Caco-2 (cell line): ENCODE data around the gene SIRT6. TPM values are rescaled to one million over a fixed set of nuclear protein-coding genes. Genes with fewer than 3 reads are reported as not detected.

Source experiments
- BruUV-seq: library from RNA; stranded (reverse); fragments of 400-500 nt; replicated peaks from 2 replicates; lab custom pipeline; 2021; lab: Mats Ljungman, UMichigan
- CTCF ChIA-PET: fragments of 300-600 bp; sonication (Branson Sonifier 250); formaldehyde crosslinking; loops from one replicate; lab custom pipeline; 2022; ENCODE audit warnings: antibody characterized with exemption; lab: Charles Lee
- POLR2A ChIA-PET: fragments of 300-600 bp; sonication (Branson Sonifier 250); formaldehyde crosslinking; loops from one replicate; lab custom pipeline; 2022; ENCODE audit warnings: antibody characterized with exemption; lab: Charles Lee
- DNase-seq, 2 experiments: peaks; one replicate each; pipeline versions ENCODE4 v3.0.0 to v3.0.0-alpha.2; 2020 to 2022
- H3K27me3 ChIP-seq: replicated peaks from 2 replicates; pipeline ENCODE4 v1.6.0; 2011; ENCODE audit warnings: low read length; ENCODE audit not compliant: control insufficient read depth, insufficient read depth
- H3K36me3 ChIP-seq: 2 replicates; pipeline ENCODE4 v1.5.1; 2011; ENCODE audit warnings: low read length; ENCODE audit not compliant: control insufficient read depth, insufficient read depth
- H3K4me1 ChIP-seq: fragments of 250-450 bp; sonication (Bioruptor Pico); 2 replicates; pipeline ENCODE4 v1.5.1; 2020; ENCODE audit warnings: mild to moderate bottlenecking
- H3K4me3 ChIP-seq: 2 replicates; pipeline ENCODE4 v1.5.1; 2011; ENCODE audit warnings: low read depth, mild to moderate bottlenecking, control low read depth, low read length
- H3K9me3 ChIP-seq: fragments of 250-450 bp; sonication (Bioruptor Pico); 2 replicates; pipeline ENCODE4 v1.5.1; 2020; ENCODE audit warnings: mild to moderate bottlenecking, moderate library complexity
- H3K27ac Mint-ChIP-seq: one replicate; pipeline ENCODE4 v1.8.0; 2022; ENCODE audit warnings: mixed read lengths; ENCODE audit not compliant: unreplicated experiment
- H3K27me3 Mint-ChIP-seq: one replicate; pipeline ENCODE4 v1.8.0; 2022; ENCODE audit warnings: mixed read lengths; ENCODE audit not compliant: insufficient read depth, unreplicated experiment
- H3K36me3 Mint-ChIP-seq: one replicate; pipeline ENCODE4 v1.8.0; 2022; ENCODE audit warnings: mild to moderate bottlenecking, mixed read lengths; ENCODE audit not compliant: insufficient read depth, unreplicated experiment
- H3K4me1 Mint-ChIP-seq: one replicate; pipeline ENCODE4 v1.8.0; 2022; ENCODE audit warnings: low read depth, mixed read lengths; ENCODE audit not compliant: unreplicated experiment
- H3K4me3 Mint-ChIP-seq: one replicate; pipeline ENCODE4 v1.8.0; 2022; ENCODE audit warnings: mild to moderate bottlenecking, moderate library complexity, mixed read lengths; ENCODE audit not compliant: unreplicated experiment
- H3K9me3 Mint-ChIP-seq: one replicate; pipeline ENCODE4 v1.8.0; 2022; ENCODE audit warnings: mixed read lengths; ENCODE audit not compliant: unreplicated experiment
- intact Hi-C: fragments of 100-400 bp; cut with micrococcal nuclease; formaldehyde crosslinking; loops from one replicate; pipeline ENCODE4 v1.10.0; 2022; ENCODE audit not compliant: unreplicated experiment
- total RNA-seq: library from RNA; stranded (reverse); gene quantifications from 2 replicates; pipeline ENCODE4 v1.2.3, GENCODE V29; 2022
- TF ChIP-seq, protein P1 (sequence below), 2 experiments: fragments of 200-600 bp in 1 of 2; IDR thresholded peaks; 1 replicate in 1 of 2; 2 replicates in 1 of 2; pipeline versions ENCODE4 v1.5.1 to v1.8.0; 2011 to 2022; ENCODE audit warnings: antibody characterized with exemption in 1 of 2, control low read depth in 1 of 2, inconsistent platforms in 1 of 2, low read depth in 1 of 2, low read length in 1 of 2, mild to moderate bottlenecking in 1 of 2, moderate library complexity in 1 of 2; ENCODE audit not compliant: insufficient read depth in 1 of 2, severe bottlenecking in 1 of 2, unreplicated experiment in 1 of 2

SIRT6 gene
- total RNA-seq, 1 experiment from 2014 or later = 18.2 TPM

GRCh38 chr19:4187313-4188122 lies 5.2 kb upstream of the SIRT6 start:
- DNase-seq = no peak
- no peaks in the 10 kb centered on the region for H3K9me3 ChIP-seq
- ChIA-PET POLR2A (no interaction called here), CTCF (interaction anchor here (1.1 kb wide), 1 partner anchor 269 kb away, joined by 3 read pairs; no protein-coding TSS in a partner anchor)
- TF ChIP-seq, protein P1, sequence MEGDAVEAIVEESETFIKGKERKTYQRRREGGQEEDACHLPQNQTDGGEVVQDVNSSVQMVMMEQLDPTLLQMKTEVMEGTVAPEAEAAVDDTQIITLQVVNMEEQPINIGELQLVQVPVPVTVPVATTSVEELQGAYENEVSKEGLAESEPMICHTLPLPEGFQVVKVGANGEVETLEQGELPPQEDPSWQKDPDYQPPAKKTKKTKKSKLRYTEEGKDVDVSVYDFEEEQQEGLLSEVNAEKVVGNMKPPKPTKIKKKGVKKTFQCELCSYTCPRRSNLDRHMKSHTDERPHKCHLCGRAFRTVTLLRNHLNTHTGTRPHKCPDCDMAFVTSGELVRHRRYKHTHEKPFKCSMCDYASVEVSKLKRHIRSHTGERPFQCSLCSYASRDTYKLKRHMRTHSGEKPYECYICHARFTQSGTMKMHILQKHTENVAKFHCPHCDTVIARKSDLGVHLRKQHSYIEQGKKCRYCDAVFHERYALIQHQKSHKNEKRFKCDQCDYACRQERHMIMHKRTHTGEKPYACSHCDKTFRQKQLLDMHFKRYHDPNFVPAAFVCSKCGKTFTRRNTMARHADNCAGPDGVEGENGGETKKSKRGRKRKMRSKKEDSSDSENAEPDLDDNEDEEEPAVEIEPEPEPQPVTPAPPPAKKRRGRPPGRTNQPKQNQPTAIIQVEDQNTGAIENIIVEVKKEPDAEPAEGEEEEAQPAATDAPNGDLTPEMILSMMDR (IDR thresholded peaks at IDR 0.05; ENCODE audit: insufficient read depth in 1 of 2, low read depth in 1 of 2, low read length in 1 of 2, severe bottlenecking in 1 of 2, unreplicated experiment in 1 of 2) = no peak
- Mint-ChIP-seq H3K27me3 (no peaks in the 10 kb centered on the region), H3K9me3 (no peaks in the 10 kb centered on the region), H3K27ac (no peak overlapping the region), H3K4me3 (no peak overlapping the region), H3K4me1 (no peaks in the 10 kb centered on the region), H3K36me3 (peaks cover 1% of the 10 kb centered on the region)
- intact Hi-C loops = no loop called here
- no peaks in the 10 kb centered on the region for H3K36me3 ChIP-seq
- no TSS peak for BruUV-seq
- no peak overlapping the region for H3K4me3 ChIP-seq
- no peaks in the 10 kb centered on the region for H3K27me3 ChIP-seq
- no peaks in the 10 kb centered on the region for H3K4me1 ChIP-seq

GRCh38 chr19:4186087-4186993 lies 4.0 kb upstream of the SIRT6 start:
- no peaks in the 10 kb centered on the region for H3K27me3 Mint-ChIP-seq
- TF ChIP-seq, protein P1 (IDR thresholded peaks at IDR 0.05; ENCODE audit: insufficient read depth in 1 of 2, low read depth in 1 of 2, low read length in 1 of 2, severe bottlenecking in 1 of 2, unreplicated experiment in 1 of 2) = peak; percentile 72 to 87
- peak; percentile 82 to 85 for DNase-seq
- intact Hi-C loops = no loop called here
- Histone ChIP-seq H3K36me3 (no peaks in the 10 kb centered on the region), H3K4me3 (no peak overlapping the region), H3K9me3 (no peaks in the 10 kb centered on the region), H3K4me1 (0 out of 2 replicates have a peak, but pooled peaks cover 3% of the 10 kb centered on the region), H3K27me3 (no peaks in the 10 kb centered on the region)
- ChIA-PET CTCF (interaction anchor here (0.7 to 1.1 kb wide), 5 partner anchors 46 to 270 kb away, joined by 3 to 7 read pairs (median 5); no protein-coding TSS in a partner anchor), POLR2A (interaction anchor here (0.5 kb wide), 1 partner anchor 199 kb away, joined by 4 read pairs; no protein-coding TSS in a partner anchor)
- no peak overlapping the region for H3K27ac Mint-ChIP-seq
- no peaks in the 10 kb centered on the region for H3K4me1 Mint-ChIP-seq
- no peaks in the 10 kb centered on the region for H3K9me3 Mint-ChIP-seq
- no TSS peak for BruUV-seq
- peaks cover 8% of the 10 kb centered on the region for H3K36me3 Mint-ChIP-seq
- H3K4me3 Mint-ChIP-seq = no peak overlapping the region
